ENCODE results near the gene CCSER1.

The CCSER1 gene

GRCh38 chr4:91470671-91471070 lies 1343.5 kb downstream of the CCSER1 start:
- TF ChIP-seq EZH2phosphoT487 (IDR thresholded peaks at IDR 0.05; ENCODE audit: borderline replicate concordance, low read length) (no peak), CTCF (IDR thresholded peaks at IDR 0.05; ENCODE audit: low read depth, low read length, poor library complexity, severe bottlenecking) (no peak)
- no peaks in the 10 kb centered on the region for H3K9me3 ChIP-seq (ENCODE audit: control insufficient read depth, insufficient read depth, low read length)
- no peaks in the 10 kb centered on the region for H3F3A ChIP-seq (ENCODE audit: control insufficient read depth, insufficient read depth)

GRCh38 chr4:91471280-91471679 lies 1344.1 kb downstream of the CCSER1 start:
- H3K9me3 ChIP-seq (ENCODE audit: control insufficient read depth, insufficient read depth, low read length): no peaks in the 10 kb centered on the region
- no peak overlapping the region for H3K4me3 ChIP-seq (ENCODE audit: low read length)
- H3K36me3 ChIP-seq (ENCODE audit: control insufficient read depth, low read length): no peaks in the 10 kb centered on the region
- no peaks in the 10 kb centered on the region for H3K27me3 ChIP-seq (ENCODE audit: control insufficient read depth, low read length)
- H3K4me2 ChIP-seq (ENCODE audit: low read length): no peak overlapping the region
- TF ChIP-seq EZH2phosphoT487 (IDR thresholded peaks at IDR 0.05; ENCODE audit: borderline replicate concordance, low read length): no peak
- TF ChIP-seq CTCF (IDR thresholded peaks at IDR 0.05; ENCODE audit: low read depth, low read length, poor library complexity, severe bottlenecking): no peak
- no peak overlapping the region for H3K27ac ChIP-seq (ENCODE audit: low read depth, low read length)
- H4K20me1 ChIP-seq (ENCODE audit: control insufficient read depth, insufficient read depth, low read depth, low read length): no peaks in the 10 kb centered on the region
- no peaks in the 10 kb centered on the region for H3K79me2 ChIP-seq (ENCODE audit: control insufficient read depth, low read length)
- no peaks in the 10 kb centered on the region for H3K9me2 ChIP-seq (replicated peaks; ENCODE audit: control insufficient read depth, low read length)
- no peaks in the 10 kb centered on the region for H3F3A ChIP-seq (ENCODE audit: control insufficient read depth, insufficient read depth)
- no peaks in the 10 kb centered on the region for H3K4me1 ChIP-seq (ENCODE audit: control insufficient read depth, low read length)

More at GRCh38 chr4:91470671-91471070, 1343.5 kb downstream of the CCSER1 start:
- no peak overlapping the region for H3K4me2 ChIP-seq (ENCODE audit: low read length)
- no peaks in the 10 kb centered on the region for H4K20me1 ChIP-seq (ENCODE audit: control insufficient read depth, insufficient read depth, low read depth, low read length)
- no peak overlapping the region for H3K4me3 ChIP-seq (ENCODE audit: low read length)
- no peaks in the 10 kb centered on the region for H3K27me3 ChIP-seq (ENCODE audit: control insufficient read depth, low read length)
- no peak overlapping the region for H3K27ac ChIP-seq (ENCODE audit: low read depth, low read length)
- H3K4me1 ChIP-seq (ENCODE audit: control insufficient read depth, low read length): no peaks in the 10 kb centered on the region
- no peaks in the 10 kb centered on the region for H3K79me2 ChIP-seq (ENCODE audit: control insufficient read depth, low read length)
- no peaks in the 10 kb centered on the region for H3K36me3 ChIP-seq (ENCODE audit: control insufficient read depth, low read length)
- H3K9me2 ChIP-seq (replicated peaks; ENCODE audit: control insufficient read depth, low read length): no peaks in the 10 kb centered on the region

GRCh38 chr4:91472046-91472445 lies 1344.9 kb downstream of the CCSER1 start:
- H4K20me1 ChIP-seq (ENCODE audit: control insufficient read depth, insufficient read depth, low read depth, low read length): no peaks in the 10 kb centered on the region
- H3K79me2 ChIP-seq (ENCODE audit: control insufficient read depth, low read length): no peaks in the 10 kb centered on the region
- H3F3A ChIP-seq (ENCODE audit: control insufficient read depth, insufficient read depth): no peaks in the 10 kb centered on the region
- no peaks in the 10 kb centered on the region for H3K4me1 ChIP-seq (ENCODE audit: control insufficient read depth, low read length)
- H3K9me3 ChIP-seq (ENCODE audit: control insufficient read depth, insufficient read depth, low read length): no peaks in the 10 kb centered on the region
- no peak overlapping the region for H3K27ac ChIP-seq (ENCODE audit: low read depth, low read length)
- H3K4me2 ChIP-seq (ENCODE audit: low read length): no peak overlapping the region
- H3K27me3 ChIP-seq (ENCODE audit: control insufficient read depth, low read length): no peaks in the 10 kb centered on the region
- no peaks in the 10 kb centered on the region for H3K9me2 ChIP-seq (replicated peaks; ENCODE audit: control insufficient read depth, low read length)
- H3K4me3 ChIP-seq (ENCODE audit: low read length): no peak overlapping the region
- no peak for TF ChIP-seq CTCF (IDR thresholded peaks at IDR 0.05; ENCODE audit: low read depth, low read length, poor library complexity, severe bottlenecking)
- TF ChIP-seq EZH2phosphoT487 (IDR thresholded peaks at IDR 0.05; ENCODE audit: borderline replicate concordance, low read length): no peak
- H3K36me3 ChIP-seq (ENCODE audit: control insufficient read depth, low read length): no peaks in the 10 kb centered on the region

- no peaks in the 10 kb centered on the region for H3F3A ChIP-seq (ENCODE audit: control insufficient read depth, insufficient read depth)
- H3K4me2 ChIP-seq (ENCODE audit: low read length): no peak overlapping the region
- no peaks in the 10 kb centered on the region for H3K9me2 ChIP-seq (replicated peaks; ENCODE audit: control insufficient read depth, low read length)
- no peaks in the 10 kb centered on the region for H3K27me3 ChIP-seq (ENCODE audit: control insufficient read depth, low read length)
- no peaks in the 10 kb centered on the region for H4K20me1 ChIP-seq (ENCODE audit: control insufficient read depth, insufficient read depth, low read depth, low read length)
- no peaks in the 10 kb centered on the region for H3K9me3 ChIP-seq (ENCODE audit: control insufficient read depth, insufficient read depth, low read length)
- no peaks in the 10 kb centered on the region for H3K4me1 ChIP-seq (ENCODE audit: control insufficient read depth, low read length)
- no peak overlapping the region for H3K4me3 ChIP-seq (ENCODE audit: low read length)
- no peaks in the 10 kb centered on the region for H3K36me3 ChIP-seq (ENCODE audit: control insufficient read depth, low read length)
- TF ChIP-seq EZH2phosphoT487 (IDR thresholded peaks at IDR 0.05; ENCODE audit: borderline replicate concordance, low read length) (no peak), CTCF (IDR thresholded peaks at IDR 0.05; ENCODE audit: low read depth, low read length, poor library complexity, severe bottlenecking) (no peak)
- H3K27ac ChIP-seq (ENCODE audit: low read depth, low read length): no peak overlapping the region
- no peaks in the 10 kb centered on the region for H3K79me2 ChIP-seq (ENCODE audit: control insufficient read depth, low read length)
Observed at GRCh38 chr4:91485415-91485814, 1358.2 kb downstream of the CCSER1 start.
